ENCODE results near the gene GAST. TPM values are rescaled to one million over a fixed set of nuclear protein-coding genes. Genes with fewer than 3 reads are reported as not detected.
A peak's percentile ranks its signal among the peaks of the same experiment; 100 is the strongest.

The GAST gene
- total RNA-seq (2016; rRNA removed; fragmentation: Illumina TruSeq; extraction: Trizol) (0.42 TPM in 1 of 2 replicates, not detected in the other), polyA plus RNA-seq (2011; rRNA removed) (0.32 and 0.65 TPM in 2 replicates), polyA minus RNA-seq (2011; rRNA and poly(A)+ RNA removed; ENCODE audit: low replicate concordance) (0.58 TPM in 1 of 2 replicates, not detected in the other), Bru-seq, nascent RNA (not detected), BruChase-seq, experiment 1, labeled RNA remaining after a 6-hour chase (percentile 20 among the genes with signal in this experiment), BruChase-seq, experiment 2, labeled RNA remaining after a 2-hour chase (not detected)
- total RNA-seq (2016; cell fraction: cytosol; rRNA removed; fragmentation: Illumina TruSeq; extraction: Trizol; ENCODE audit: low read depth): not detected in 2 replicates
- total RNA-seq (2016; cell fraction: insoluble cytoplasmic fraction; rRNA removed; fragmentation: Illumina TruSeq; extraction: Trizol): 0.52 TPM in 1 of 2 replicates, not detected in the other
- not detected in 2 replicates for total RNA-seq (2016; cell fraction: membrane; rRNA removed; fragmentation: Illumina TruSeq; extraction: Trizol)
- total RNA-seq (2016; cell fraction: nucleus; rRNA removed; fragmentation: Illumina TruSeq; extraction: Trizol): 1.4 TPM in 1 of 2 replicates, not detected in the other
- polyA plus RNA-seq (2011; cell fraction: cytosol; rRNA removed): 0.32 and 0.93 TPM in 2 replicates
- not detected in 2 replicates for polyA plus RNA-seq (2011; cell fraction: nucleus; rRNA removed)
- 0.56 and 4.9 TPM in 2 replicates for polyA plus RNA-seq (2012)
- not detected in 2 replicates for polyA plus RNA-seq (2016; cell fraction: cytosol; fragmentation: Illumina TruSeq; extraction: Trizol; ENCODE audit: low read depth)
- 1.1 TPM in 1 of 2 replicates, not detected in the other for polyA plus RNA-seq (2016; cell fraction: insoluble cytoplasmic fraction; fragmentation: Illumina TruSeq; extraction: Trizol; ENCODE audit: low read depth)
- not detected in 2 replicates for polyA plus RNA-seq (2016; cell fraction: membrane; fragmentation: Illumina TruSeq; extraction: Trizol; ENCODE audit: low read depth)
- 1.4 TPM in 1 of 2 replicates, not detected in the other for polyA plus RNA-seq (2016; cell fraction: nucleus; fragmentation: Illumina TruSeq; extraction: Trizol; ENCODE audit: insufficient read depth, low read depth)
- polyA minus RNA-seq (2011; cell fraction: cytosol; rRNA and poly(A)+ RNA removed): not detected in 2 replicates
- polyA minus RNA-seq (2011; cell fraction: nucleus; rRNA and poly(A)+ RNA removed): not detected in 2 replicates
- long read RNA-seq, experiment 1, partial matches to known transcripts: 0 of 1 reads
- long read RNA-seq, experiment 1, other reads (novel, unspliced or antisense): 0 of 1 reads
- long read RNA-seq, experiment 2, partial matches to known transcripts: 0 of 1 reads
- long read RNA-seq, experiment 2, other reads (novel, unspliced or antisense): 0 of 1 reads

DNA sequence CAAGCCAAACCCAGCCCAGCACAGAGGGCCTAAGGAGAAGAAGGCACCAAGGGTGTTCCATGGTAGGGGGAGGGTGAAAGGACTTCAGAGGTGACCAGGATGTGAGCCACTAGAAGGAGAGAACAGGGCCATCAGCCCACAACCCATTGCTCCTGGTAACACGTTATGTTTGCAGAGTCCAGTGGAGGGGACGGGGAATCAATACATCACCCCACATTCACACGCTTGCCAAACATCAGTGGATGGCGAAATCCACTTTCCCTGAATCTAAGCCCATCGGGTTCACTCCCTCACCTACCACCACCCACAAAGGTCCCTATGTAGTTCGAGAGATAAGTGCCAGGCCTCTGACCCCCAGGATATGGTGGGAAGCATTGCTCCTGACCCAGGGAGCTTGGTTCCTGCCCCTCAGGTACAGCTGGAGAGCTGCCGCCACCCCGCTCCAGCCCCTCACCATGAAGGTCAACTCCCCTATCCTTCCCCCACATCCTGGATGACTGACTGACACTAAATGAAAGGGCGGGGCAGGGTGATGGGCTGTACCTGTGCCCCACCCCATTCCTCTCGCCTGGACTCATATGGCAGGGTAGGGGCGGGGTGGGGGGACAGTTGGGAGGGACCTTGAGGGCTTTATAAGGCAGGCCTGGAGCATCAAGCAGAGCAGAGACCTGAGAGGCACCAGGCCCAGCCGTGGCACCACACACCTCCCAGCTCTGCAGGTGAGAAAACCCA lies at the start of gene GAST:
GAST (plus strand) TSS at position 663 of the 732 bp plus-strand sequence. CDS start 3,106 bp downstream, outside the sequence.
- Histone ChIP-seq H3K9ac (ENCODE audit: insufficient read depth, low read depth, low read length) (no peak within 1 kb of the TSS), H3K9me3 (ENCODE audit: low read length) (no peaks in the 10 kb centered on the region), H3K4me3 (replicated peaks in 1 of 3; ENCODE audit: insufficient read depth in 1 of 3, low read depth in 2 of 3, low read length in 3 of 3) (no peak within 1 kb of the TSS), H3K27ac (ENCODE audit: extremely low read length, insufficient read depth, low read length) (no peak within 1 kb of the TSS), H3K27me3 (ENCODE audit: control insufficient read depth in 1 of 2, insufficient read depth in 2 of 2, low read length in 2 of 2) (peaks cover 8 to 32% of the 10 kb centered on the region in 2 experiments; a peak in 3 of 5 replicates), H3K4me2 (ENCODE audit: low read depth, low read length) (peak within 1 kb of the TSS; percentile 16; the same call in 1 of the 2 replicates), H3K79me2 (ENCODE audit: insufficient read depth, low read length) (no peaks in the 10 kb centered on the region), H2AFZ (ENCODE audit: low read length) (no peak within 1 kb of the TSS), H4K20me1 (ENCODE audit: insufficient read depth, low read length) (no peaks in the 10 kb centered on the region), H3K36me3 (replicated peaks in 1 of 2; ENCODE audit: control insufficient read depth in 1 of 2, insufficient read depth in 2 of 2, low read length in 2 of 2) (no peaks in the 10 kb centered on the region), H3K4me1 (ENCODE audit: insufficient read depth, low read length) (peaks cover 23% of the 10 kb centered on the region)
- 4% methylated on average over 10 of the region's 12 CpGs for WGBS (ENCODE audit: low lambda C conversion rate)
- ChIA-PET POLR2A (interaction anchor here (0.8 to 1.3 kb wide), 2 partner anchors 23 to 24 kb away, joined by 3 to 8 read pairs; partner anchors contain the start of gene EIF1), CTCF (ENCODE audit: low intra/inter-chr PET ratio, low total read pairs) (no interaction called here)
- in situ Hi-C loops (cut with HindIII; ENCODE audit: extremely low pct_ligation_motif_present, low pct_unique_long_range_greater_than_20kb) (no loop called here), intact Hi-C loops (cut with micrococcal nuclease; ENCODE audit: unreplicated experiment) (no loop called here)
- BruUV-seq (replicated peaks): no TSS peak
- peak; percentile 36 for FAIRE-seq
- DNase-seq (ENCODE audit: low spot score): no peak
- ATAC-seq: peak; percentile 58
- no peak for TF ChIP-seq HOXA5 (CRISPR knock-in tag; IDR thresholded peaks at IDR 0.05)
- TF ChIP-seq XRCC5 (optimal IDR thresholded peaks at IDR 0.05; ENCODE audit: low read length): no peak
- TF ChIP-seq HDAC1 (CRISPR knock-in tag; IDR thresholded peaks at IDR 0.05): 0 out of 2 replicates have a peak, but pooled peaks have one; percentile 34
- TF ChIP-seq ZNF30 (CRISPR knock-in tag; IDR thresholded peaks at IDR 0.05): 0 out of 2 replicates have a peak, but pooled peaks have one; percentile 6
- TF ChIP-seq ZNF746 (CRISPR knock-in tag; IDR thresholded peaks at IDR 0.05): peak; percentile 97
- peak; percentile 59; the same call in 1 of the 2 replicates for TF ChIP-seq CEBPB (IDR thresholded peaks at IDR 0.05; ENCODE audit: borderline replicate concordance, low read depth, low read length)
- no peak for TF ChIP-seq THAP11 (CRISPR knock-in tag; IDR thresholded peaks at IDR 0.05)
- TF ChIP-seq, protein P1, sequence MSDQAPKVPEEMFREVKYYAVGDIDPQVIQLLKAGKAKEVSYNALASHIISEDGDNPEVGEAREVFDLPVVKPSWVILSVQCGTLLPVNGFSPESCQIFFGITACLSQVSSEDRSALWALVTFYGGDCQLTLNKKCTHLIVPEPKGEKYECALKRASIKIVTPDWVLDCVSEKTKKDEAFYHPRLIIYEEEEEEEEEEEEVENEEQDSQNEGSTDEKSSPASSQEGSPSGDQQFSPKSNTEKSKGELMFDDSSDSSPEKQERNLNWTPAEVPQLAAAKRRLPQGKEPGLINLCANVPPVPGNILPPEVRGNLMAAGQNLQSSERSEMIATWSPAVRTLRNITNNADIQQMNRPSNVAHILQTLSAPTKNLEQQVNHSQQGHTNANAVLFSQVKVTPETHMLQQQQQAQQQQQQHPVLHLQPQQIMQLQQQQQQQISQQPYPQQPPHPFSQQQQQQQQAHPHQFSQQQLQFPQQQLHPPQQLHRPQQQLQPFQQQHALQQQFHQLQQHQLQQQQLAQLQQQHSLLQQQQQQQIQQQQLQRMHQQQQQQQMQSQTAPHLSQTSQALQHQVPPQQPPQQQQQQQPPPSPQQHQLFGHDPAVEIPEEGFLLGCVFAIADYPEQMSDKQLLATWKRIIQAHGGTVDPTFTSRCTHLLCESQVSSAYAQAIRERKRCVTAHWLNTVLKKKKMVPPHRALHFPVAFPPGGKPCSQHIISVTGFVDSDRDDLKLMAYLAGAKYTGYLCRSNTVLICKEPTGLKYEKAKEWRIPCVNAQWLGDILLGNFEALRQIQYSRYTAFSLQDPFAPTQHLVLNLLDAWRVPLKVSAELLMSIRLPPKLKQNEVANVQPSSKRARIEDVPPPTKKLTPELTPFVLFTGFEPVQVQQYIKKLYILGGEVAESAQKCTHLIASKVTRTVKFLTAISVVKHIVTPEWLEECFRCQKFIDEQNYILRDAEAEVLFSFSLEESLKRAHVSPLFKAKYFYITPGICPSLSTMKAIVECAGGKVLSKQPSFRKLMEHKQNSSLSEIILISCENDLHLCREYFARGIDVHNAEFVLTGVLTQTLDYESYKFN (CRISPR knock-in tag; conservative IDR thresholded peaks at IDR 0.05): peak; percentile 38; the same call in 1 of the 2 replicates
- TF ChIP-seq ZNF574 (CRISPR knock-in tag; IDR thresholded peaks at IDR 0.05): peak; percentile 18; the same call in 1 of the 2 replicates
- no peak for TF ChIP-seq GATA4 (IDR thresholded peaks at IDR 0.05; ENCODE audit: borderline replicate concordance, low read depth)
- TF ChIP-seq BHLHE40 (IDR thresholded peaks at IDR 0.05; ENCODE audit: low read length): peak; percentile 12; the same call in 1 of the 2 replicates
- peak; percentile 62 for TF ChIP-seq ZNF629 (CRISPR knock-in tag; conservative IDR thresholded peaks at IDR 0.05)

Measured in HepG2 (cell line).